Measurements from ENCODE around the gene SLC35G1. TPM values are rescaled to one million over a fixed set of nuclear protein-coding genes. Genes with fewer than 3 reads are reported as not detected.

The SLC35G1 gene, protein sequence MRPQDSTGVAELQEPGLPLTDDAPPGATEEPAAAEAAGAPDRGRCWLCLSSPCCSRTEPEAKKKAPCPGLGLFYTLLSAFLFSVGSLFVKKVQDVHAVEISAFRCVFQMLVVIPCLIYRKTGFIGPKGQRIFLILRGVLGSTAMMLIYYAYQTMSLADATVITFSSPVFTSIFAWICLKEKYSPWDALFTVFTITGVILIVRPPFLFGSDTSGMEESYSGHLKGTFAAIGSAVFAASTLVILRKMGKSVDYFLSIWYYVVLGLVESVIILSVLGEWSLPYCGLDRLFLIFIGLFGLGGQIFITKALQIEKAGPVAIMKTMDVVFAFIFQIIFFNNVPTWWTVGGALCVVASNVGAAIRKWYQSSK
- 10 to 100 TPM; 13.4 TPM for total RNA-seq

GRCh38 chr10:93893646-93894515, at the start of gene SLC35G1:
TSS of gene SLC35G1 (plus strand) at chr10:93893978. CDS start at chr10:93894034, 56 bp downstream.
- Histone ChIP-seq H3K9me3 (no peaks in the 10 kb centered on the region), H3K4me1 (no peaks in the 10 kb centered on the region), H3K9ac (ENCODE audit: low read depth in 2 of 2, low read length in 2 of 2) (peak within 1 kb of the TSS; percentile 73 to 87), H3K27ac (no peak within 1 kb of the TSS), H3K27me3 (no peaks in the 10 kb centered on the region), H3K4me3 (peak within 1 kb of the TSS; percentile 89), H3K36me3 (no peaks in the 10 kb centered on the region)
- TF ChIP-seq CTCF (IDR thresholded peaks at IDR 0.05): no peak
- intact Hi-C loops (cut with DNase I): no loop called here
- peak; percentile 78 for DNase-seq

GRCh38 chr10:93844979-93845626, 48.7 kb upstream of the SLC35G1 start:
- intact Hi-C loops (cut with DNase I): no loop called here
- Histone ChIP-seq H3K9ac (ENCODE audit: low read depth in 2 of 2, low read length in 2 of 2) (no peak overlapping the region), H3K27ac (no peak overlapping the region), H3K4me1 (no peaks in the 10 kb centered on the region), H3K9me3 (no peaks in the 10 kb centered on the region), H3K4me3 (no peak overlapping the region), H3K36me3 (no peaks in the 10 kb centered on the region), H3K27me3 (no peaks in the 10 kb centered on the region)
- no peak for TF ChIP-seq CTCF (IDR thresholded peaks at IDR 0.05)
- no peak for DNase-seq

- TF ChIP-seq CTCF (IDR thresholded peaks at IDR 0.05): no peak
- no peak overlapping the region for H3K27ac ChIP-seq
Observed at GRCh38 chr10:93849593-93849992, 44.2 kb upstream of the SLC35G1 start.

GRCh38 chr10:93850031-93851015, 43.5 kb upstream of the SLC35G1 start:
- Histone ChIP-seq H3K4me3 (no peak overlapping the region), H3K9me3 (no peaks in the 10 kb centered on the region), H3K36me3 (no peaks in the 10 kb centered on the region), H3K9ac (ENCODE audit: low read depth in 2 of 2, low read length in 2 of 2) (no peak overlapping the region), H3K27ac (no peak overlapping the region), H3K27me3 (no peaks in the 10 kb centered on the region), H3K4me1 (no peaks in the 10 kb centered on the region)
- intact Hi-C loops (cut with DNase I): no loop called here
- TF ChIP-seq CTCF (IDR thresholded peaks at IDR 0.05): no peak
- no peak for DNase-seq

More at GRCh38 chr10:93849593-93849992, 44.2 kb upstream of the SLC35G1 start:
- Histone ChIP-seq H3K4me3 (no peak overlapping the region), H3K4me1 (no peaks in the 10 kb centered on the region), H3K9me3 (no peaks in the 10 kb centered on the region), H3K27me3 (no peaks in the 10 kb centered on the region), H3K36me3 (no peaks in the 10 kb centered on the region), H3K9ac (ENCODE audit: low read depth in 2 of 2, low read length in 2 of 2) (no peak overlapping the region)
- intact Hi-C loops (cut with DNase I): no loop called here
- no peak for DNase-seq

Measured in colonic mucosa (tissue), 4 donors.